Esophagus muscularis mucosa (tissue), 4 donors: ENCODE data around the gene TM9SF3.

ENCODE experiments used
- EP300 ChIP-seq: sonication (generic); formaldehyde crosslinking; IDR thresholded peaks from one replicate; pipeline ENCODE4 v1.6.1; 2017; ENCODE audit warnings: antibody characterized with exemption
- POLR2A ChIP-seq: fragments of 450-650 bp; IDR thresholded peaks from one replicate; pipeline ENCODE4 v1.6.1; 2017; ENCODE audit warnings: antibody characterized with exemption, moderate library complexity, mild to moderate bottlenecking, low read depth
- TF ChIP-seq, protein P1 (sequence below), 3 experiments: fragments of 200-600 bp in 2 of 3; fragments of 450-650 bp in 1 of 3; sonication (generic) in 2 of 3; IDR thresholded peaks; one replicate each; pipeline ENCODE4 v1.5.1; 2017 to 2019; ENCODE audit warnings: antibody characterized with exemption in 3 of 3, mild to moderate bottlenecking in 2 of 3, moderate library complexity in 1 of 3

DNA sequence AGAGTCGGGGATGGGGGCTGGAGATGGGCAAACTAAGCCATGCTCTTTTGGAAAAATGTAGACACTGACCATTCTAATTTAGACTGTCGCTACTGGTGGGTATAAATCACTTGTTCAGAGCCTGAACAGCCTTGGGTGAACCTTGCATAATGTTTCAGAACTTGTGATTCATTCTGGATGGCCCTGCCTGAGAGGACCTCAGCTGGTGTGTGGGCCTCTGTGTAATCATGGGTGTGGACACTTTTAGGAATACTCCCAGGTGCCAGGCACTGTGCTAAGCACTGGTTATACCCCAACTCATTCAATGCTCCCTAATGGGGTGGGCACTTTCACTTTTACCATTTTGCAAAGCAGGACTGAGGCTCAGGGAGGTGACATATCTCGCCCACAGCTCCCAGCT is 26.8 kb upstream of the TM9SF3 start:
- TF ChIP-seq, protein P1, sequence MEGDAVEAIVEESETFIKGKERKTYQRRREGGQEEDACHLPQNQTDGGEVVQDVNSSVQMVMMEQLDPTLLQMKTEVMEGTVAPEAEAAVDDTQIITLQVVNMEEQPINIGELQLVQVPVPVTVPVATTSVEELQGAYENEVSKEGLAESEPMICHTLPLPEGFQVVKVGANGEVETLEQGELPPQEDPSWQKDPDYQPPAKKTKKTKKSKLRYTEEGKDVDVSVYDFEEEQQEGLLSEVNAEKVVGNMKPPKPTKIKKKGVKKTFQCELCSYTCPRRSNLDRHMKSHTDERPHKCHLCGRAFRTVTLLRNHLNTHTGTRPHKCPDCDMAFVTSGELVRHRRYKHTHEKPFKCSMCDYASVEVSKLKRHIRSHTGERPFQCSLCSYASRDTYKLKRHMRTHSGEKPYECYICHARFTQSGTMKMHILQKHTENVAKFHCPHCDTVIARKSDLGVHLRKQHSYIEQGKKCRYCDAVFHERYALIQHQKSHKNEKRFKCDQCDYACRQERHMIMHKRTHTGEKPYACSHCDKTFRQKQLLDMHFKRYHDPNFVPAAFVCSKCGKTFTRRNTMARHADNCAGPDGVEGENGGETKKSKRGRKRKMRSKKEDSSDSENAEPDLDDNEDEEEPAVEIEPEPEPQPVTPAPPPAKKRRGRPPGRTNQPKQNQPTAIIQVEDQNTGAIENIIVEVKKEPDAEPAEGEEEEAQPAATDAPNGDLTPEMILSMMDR (IDR thresholded peaks at IDR 0.05), result no peak
- no peak for TF ChIP-seq POLR2A
- no peak for TF ChIP-seq EP300
